Fibroblast of lung (primary cell): ENCODE measurements around the gene CIAPIN1. TPM values are rescaled to one million over a fixed set of nuclear protein-coding genes. Genes with fewer than 3 reads are reported as not detected.

Experiments used
- DNase-seq, 2 donors: peaks; one replicate each; pipeline versions ENCODE4 v3.0.0 to v3.0.0-alpha.2; 2010; ENCODE audit warnings: low read depth in 2 of 2
- H2AFZ ChIP-seq: 2 replicates; pipeline ENCODE4 v1.5.1; 2012; ENCODE audit warnings: low read length, control low read depth, inconsistent platforms
- H3K27ac ChIP-seq: 2 replicates; pipeline ENCODE4 v1.5.1; 2011; ENCODE audit warnings: low read length, control low read depth; ENCODE audit not compliant: insufficient read depth
- H3K27me3 ChIP-seq: 2 replicates; pipeline ENCODE4 v1.5.1; 2011; ENCODE audit warnings: mild to moderate bottlenecking, low read length; ENCODE audit not compliant: control insufficient read depth, insufficient read depth
- H3K36me3 ChIP-seq: 2 replicates; pipeline ENCODE4 v1.5.1; 2011; ENCODE audit warnings: low read length; ENCODE audit not compliant: control insufficient read depth, insufficient read depth
- H3K4me1 ChIP-seq: 2 replicates; pipeline ENCODE4 v1.5.1; 2011; ENCODE audit warnings: low read length; ENCODE audit not compliant: control insufficient read depth, insufficient read depth; ENCODE audit errors: extremely low read depth
- H3K4me2 ChIP-seq: 2 replicates; pipeline ENCODE4 v1.5.1; 2011; ENCODE audit warnings: low read length, control low read depth; ENCODE audit not compliant: insufficient read depth; ENCODE audit errors: extremely low read depth
- H3K4me3 ChIP-seq, 4 experiments: fragments of 200-600 bp in 1 of 4; sonication (generic) in 1 of 4; replicated peaks in 1 of 4; 2 replicates each; pipeline ENCODE4 v1.5.1; 2011 to 2016; ENCODE audit warnings: low read length in 4 of 4, low read depth in 3 of 4, mild to moderate bottlenecking in 3 of 4, control low read depth in 2 of 4, inconsistent platforms in 1 of 4, mixed read lengths in 1 of 4; ENCODE audit not compliant: insufficient read depth in 1 of 4; ENCODE audit errors: control extremely low read depth in 1 of 4
- H3K79me2 ChIP-seq: 2 replicates; pipeline ENCODE4 v1.5.1; 2012; ENCODE audit warnings: mild to moderate bottlenecking, low read length, inconsistent platforms; ENCODE audit not compliant: control insufficient read depth, insufficient read depth
- H3K9ac ChIP-seq: 2 replicates; pipeline ENCODE4 v1.5.1; 2011; ENCODE audit warnings: mild to moderate bottlenecking, low read length, control low read depth; ENCODE audit not compliant: insufficient read depth
- H3K9me3 ChIP-seq: 2 replicates; pipeline ENCODE4 v1.5.1; 2012; ENCODE audit warnings: low read depth, low read length; ENCODE audit not compliant: control insufficient read depth, insufficient read depth
- H4K20me1 ChIP-seq: 2 replicates; pipeline ENCODE4 v1.5.1; 2011; ENCODE audit warnings: low read length; ENCODE audit not compliant: control insufficient read depth, insufficient read depth; ENCODE audit errors: extremely low read depth
- CTCF ChIP-seq, 2 donors: IDR thresholded peaks in 1 of 2; conservative IDR thresholded peaks in 1 of 2; 1 replicate in 1 of 2; 2 replicates in 1 of 2; pipeline ENCODE4 v1.5.1; 2011 to 2012; ENCODE audit warnings: low read length in 2 of 2, control low read depth in 1 of 2, inconsistent platforms in 1 of 2, low read depth in 1 of 2, mild to moderate bottlenecking in 1 of 2
- EZH2 ChIP-seq: IDR thresholded peaks from 2 replicates; pipeline ENCODE4 v1.5.1; 2012; ENCODE audit warnings: low read length, control low read depth, mild to moderate bottlenecking; ENCODE audit errors: missing control alignments
- polyA plus RNA-seq, 2 donors: library from polyadenylated mRNA; depleted of rRNA in 1 of 2; stranded (reverse) in 1 of 2; unstranded in 1 of 2; fragments of >200 nt; gene quantifications; 2 replicates each; pipeline ENCODE4 v1.2.1, GENCODE V29; 2011 to 2012; ENCODE audit warnings: missing spikeins in 1 of 2
- total RNA-seq: library from RNA; depleted of rRNA; stranded (reverse); fragments of >200 nt; gene quantifications from 2 replicates; pipeline ENCODE4 v1.2.1, GENCODE V29; 2014

Gene CIAPIN1
- total and polyA plus RNA-seq, 2 donors (not counting 1 experiment from before 2014, with no cell fraction given): 38.3 to 40.2 TPM

DNA sequence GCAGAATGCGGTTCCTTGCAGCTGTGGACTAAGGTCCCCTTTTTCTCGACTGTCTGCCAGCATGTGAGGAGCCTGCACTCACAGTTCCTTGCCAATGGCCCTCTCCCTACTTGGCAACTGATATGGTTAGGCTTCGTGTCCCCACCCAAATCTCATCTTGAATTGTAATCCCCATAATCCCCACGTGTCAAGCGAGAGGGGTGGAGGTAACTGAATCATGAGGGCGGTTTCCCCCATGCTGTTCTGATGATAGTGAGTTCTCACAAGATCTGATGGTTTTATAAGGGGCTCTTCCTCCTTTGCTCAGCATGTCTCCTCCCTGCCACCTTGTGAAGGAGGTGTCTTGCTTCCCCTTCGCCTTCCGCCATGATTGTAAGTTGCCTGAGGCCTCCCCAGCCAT, 19.9 kb downstream of the CIAPIN1 start:
- H4K20me1 ChIP-seq: no peaks in the 10 kb centered on the region
- peaks cover 9% of the 10 kb centered on the region for H3K36me3 ChIP-seq
- no peak overlapping the region for H3K9ac ChIP-seq
- H3K79me2 ChIP-seq: no peaks in the 10 kb centered on the region
- no peak overlapping the region for H2AFZ ChIP-seq
- H3K27ac ChIP-seq: no peak overlapping the region
- no peaks in the 10 kb centered on the region for H3K9me3 ChIP-seq
- TF ChIP-seq CTCF (conservative IDR thresholded peaks at IDR 0.05 in 1 of 2, IDR thresholded peaks at IDR 0.05 in 1 of 2; ENCODE audit: low read depth in 1 of 2, low read length in 2 of 2) (no peak), EZH2 (no peak)
- no peak overlapping the region for H3K4me2 ChIP-seq
- H3K4me1 ChIP-seq: peaks cover 1% of the 10 kb centered on the region
- DNase-seq: no peak
- no peaks in the 10 kb centered on the region for H3K27me3 ChIP-seq
- H3K4me3 ChIP-seq: no peak overlapping the region

- no peak for DNase-seq
- no peak overlapping the region for H3K9ac ChIP-seq
- no peak for TF ChIP-seq CTCF (conservative IDR thresholded peaks at IDR 0.05 in 1 of 2, IDR thresholded peaks at IDR 0.05 in 1 of 2; ENCODE audit: low read depth in 1 of 2, low read length in 2 of 2)
- no peak for TF ChIP-seq EZH2
- H3K79me2 ChIP-seq: no peaks in the 10 kb centered on the region
- no peak overlapping the region for H3K4me2 ChIP-seq
- no peaks in the 10 kb centered on the region for H3K9me3 ChIP-seq
- no peaks in the 10 kb centered on the region for H4K20me1 ChIP-seq
- H3K4me3 ChIP-seq: no peak overlapping the region
- H3K27me3 ChIP-seq: no peaks in the 10 kb centered on the region
- peaks cover 8% of the 10 kb centered on the region for H3K36me3 ChIP-seq
- no peak overlapping the region for H2AFZ ChIP-seq
- no peak overlapping the region for H3K27ac ChIP-seq
- H3K4me1 ChIP-seq: peaks cover 5% of the 10 kb centered on the region
Observed at GRCh38 chr16:57426356-57426755, 20.8 kb downstream of the CIAPIN1 start.

GRCh38 chr16:57424583-57424982, 22.6 kb downstream of the CIAPIN1 start:
- no peak overlapping the region for H3K9ac ChIP-seq
- no peak for TF ChIP-seq EZH2
- TF ChIP-seq CTCF (conservative IDR thresholded peaks at IDR 0.05 in 1 of 2, IDR thresholded peaks at IDR 0.05 in 1 of 2; ENCODE audit: low read depth in 1 of 2, low read length in 2 of 2): no peak
- DNase-seq: no peak
- no peaks in the 10 kb centered on the region for H3K27me3 ChIP-seq
- H2AFZ ChIP-seq: no peak overlapping the region
- H3K27ac ChIP-seq: no peak overlapping the region
- no peaks in the 10 kb centered on the region for H3K9me3 ChIP-seq
- H3K4me3 ChIP-seq: no peak overlapping the region
- peaks cover 5% of the 10 kb centered on the region for H3K36me3 ChIP-seq
- H3K4me1 ChIP-seq: peaks cover 5% of the 10 kb centered on the region
- no peaks in the 10 kb centered on the region for H4K20me1 ChIP-seq
- H3K4me2 ChIP-seq: no peak overlapping the region
- H3K79me2 ChIP-seq: no peaks in the 10 kb centered on the region
